ENCODE data around the gene GPRIN1.

DNA sequence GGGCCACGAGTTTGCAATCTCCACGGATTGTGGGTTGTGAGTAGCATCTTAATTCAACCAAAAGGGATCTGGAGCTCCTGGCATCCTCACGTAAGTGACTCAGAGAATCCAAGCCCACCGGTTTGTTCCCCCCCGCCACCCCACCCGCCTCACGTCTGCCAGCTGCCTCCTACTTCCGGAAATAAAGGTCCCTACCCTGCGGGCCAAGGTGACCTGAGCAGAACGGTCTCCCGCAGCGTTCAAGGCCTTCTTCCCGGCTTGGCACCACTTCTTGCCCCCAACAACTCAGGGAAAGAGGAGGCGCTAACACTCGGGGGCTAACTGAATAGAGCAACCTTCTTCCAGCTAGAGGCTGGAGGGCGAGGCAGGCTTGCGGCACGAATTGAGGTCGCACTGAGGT is 8.8 kb upstream of the GPRIN1 start:
- no peak for TF ChIP-seq SALL2 (tag by site-specific recombination; IDR thresholded peaks at IDR 0.05; ENCODE audit: borderline replicate concordance)
- TF ChIP-seq ZNF514 (tag by site-specific recombination; IDR thresholded peaks at IDR 0.05): no peak
- no peak for TF ChIP-seq ZNF626 (tag by site-specific recombination; IDR thresholded peaks at IDR 0.05)
